NCI-H2029 (cell line): ENCODE results near the gene DNAAF2.

Source experiments
- DNase-seq: peaks from one replicate; lab custom pipeline; 2025; lab: John Stamatoyannopoulos, UW

Gene DNAAF2

DNA sequence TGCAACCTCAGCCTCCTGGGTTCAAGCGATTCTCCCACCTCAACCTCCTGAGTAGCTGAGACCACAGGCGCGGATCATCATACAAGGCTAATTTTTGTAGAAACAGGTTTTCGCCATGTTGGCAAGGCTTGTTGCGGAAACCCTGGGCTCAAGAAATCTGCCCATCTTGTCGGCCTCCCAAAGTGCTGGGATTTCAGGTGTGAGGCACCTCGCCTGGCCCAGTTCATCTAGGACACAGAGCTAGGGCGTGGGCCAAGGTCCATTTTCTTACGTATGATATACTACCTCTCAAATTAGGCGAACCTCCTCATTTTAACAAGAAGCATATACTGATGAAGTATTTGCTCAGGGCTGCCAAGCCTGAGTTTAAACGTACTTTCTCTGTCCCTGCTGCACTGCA, 51.0 kb downstream of the DNAAF2 start:
- no peak for DNase-seq

DNA sequence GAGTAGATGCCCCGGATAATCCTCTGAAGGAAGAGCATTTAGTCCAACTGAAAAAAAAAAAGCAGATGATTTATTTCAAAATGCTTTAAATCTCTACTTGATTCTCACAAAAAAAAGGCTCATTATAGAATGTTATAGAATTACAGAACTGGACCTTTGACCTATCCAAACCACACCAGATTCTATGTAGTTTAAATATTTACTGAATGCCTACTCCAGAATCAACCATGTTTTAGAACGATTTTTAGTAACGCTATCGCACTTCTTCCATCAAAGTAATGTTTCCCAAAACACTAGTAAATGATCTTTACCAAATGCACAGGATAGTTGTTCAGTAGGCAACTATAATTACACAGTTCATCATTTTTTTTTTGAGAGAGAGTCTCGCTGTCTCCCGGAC, 51.4 kb downstream of the DNAAF2 start:
- no peak for DNase-seq

DNA sequence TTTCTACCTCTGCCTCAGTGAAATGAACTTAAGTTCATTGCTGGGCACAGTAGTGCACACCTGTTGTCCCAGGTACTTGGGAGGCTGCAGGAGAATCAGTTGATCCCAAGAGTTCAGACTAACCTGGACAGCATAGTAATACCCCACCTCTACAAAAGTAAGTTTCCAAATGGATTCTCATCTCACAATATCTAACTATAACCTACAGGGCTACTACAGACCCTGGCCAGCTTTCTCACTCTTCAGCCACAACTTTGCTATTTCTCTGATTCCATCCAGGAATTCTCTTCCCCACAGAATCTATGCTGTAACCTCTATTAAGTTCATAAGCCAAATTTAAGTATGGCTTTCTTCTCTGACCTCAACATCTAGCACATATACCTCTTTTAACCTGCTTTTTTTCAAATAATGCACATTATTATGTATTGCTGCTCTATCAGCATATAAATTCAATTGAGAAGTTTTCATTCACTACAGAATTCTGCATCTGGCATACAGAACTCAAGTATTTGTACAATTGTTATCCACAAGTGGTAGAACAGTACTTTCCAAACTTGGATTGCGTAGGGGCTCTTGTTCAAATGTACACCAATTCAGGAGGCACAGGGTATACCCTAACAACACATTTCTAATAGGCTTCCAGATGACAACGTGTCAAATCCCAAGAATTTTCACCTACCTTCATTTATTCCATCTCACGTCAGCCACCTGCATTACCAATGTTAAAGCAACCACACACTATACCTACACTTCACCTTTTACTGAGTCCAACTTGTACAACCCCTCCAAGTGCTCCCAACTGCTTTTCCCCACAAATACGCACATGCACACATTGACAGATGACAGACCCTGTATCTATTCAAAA, 52.7 kb downstream of the DNAAF2 start:
- DNase-seq = no peak

DNA sequence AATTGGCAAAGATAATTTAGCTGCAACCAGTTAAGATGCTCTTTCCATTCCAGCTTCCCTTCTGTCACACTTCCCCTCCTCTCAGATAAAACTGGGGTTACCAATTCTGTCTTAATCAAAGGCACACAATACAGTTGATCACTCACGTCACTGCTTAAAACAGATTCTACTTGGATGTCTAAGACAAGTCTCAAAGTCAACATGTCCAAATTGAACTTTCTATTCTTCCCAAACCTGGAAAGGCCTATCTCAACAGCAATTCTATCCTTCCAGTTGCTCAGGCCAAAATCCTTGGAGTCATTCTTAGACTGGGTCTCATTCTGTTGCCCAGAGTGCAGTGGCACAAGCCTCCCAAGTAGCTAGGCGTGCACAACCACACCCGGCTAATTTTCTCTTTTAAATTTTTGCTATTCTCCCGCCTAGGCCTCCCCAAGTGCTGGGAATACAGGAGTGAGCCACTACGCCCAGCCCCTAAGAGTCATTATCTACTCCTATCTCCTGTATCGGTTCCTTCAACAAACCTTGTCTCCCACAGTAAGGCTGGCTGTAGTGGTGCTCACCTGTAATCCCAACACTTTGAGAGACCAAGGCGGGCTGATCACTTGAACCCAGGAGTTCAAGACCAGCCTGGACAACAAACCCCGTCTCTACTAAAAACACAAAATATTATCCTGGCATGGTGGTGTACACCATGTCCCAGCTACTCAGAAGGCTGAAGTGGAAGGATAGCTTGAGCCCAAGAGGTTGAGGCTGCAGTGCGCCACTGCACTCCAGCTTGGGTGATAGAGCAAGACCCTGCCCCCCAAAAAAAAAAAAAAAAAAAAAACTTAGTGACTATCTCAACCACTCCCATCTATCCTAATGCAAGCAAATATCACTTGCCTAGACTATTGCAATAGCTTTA, 53.6 kb downstream of the DNAAF2 start:
- DNase-seq = no peak

DNA sequence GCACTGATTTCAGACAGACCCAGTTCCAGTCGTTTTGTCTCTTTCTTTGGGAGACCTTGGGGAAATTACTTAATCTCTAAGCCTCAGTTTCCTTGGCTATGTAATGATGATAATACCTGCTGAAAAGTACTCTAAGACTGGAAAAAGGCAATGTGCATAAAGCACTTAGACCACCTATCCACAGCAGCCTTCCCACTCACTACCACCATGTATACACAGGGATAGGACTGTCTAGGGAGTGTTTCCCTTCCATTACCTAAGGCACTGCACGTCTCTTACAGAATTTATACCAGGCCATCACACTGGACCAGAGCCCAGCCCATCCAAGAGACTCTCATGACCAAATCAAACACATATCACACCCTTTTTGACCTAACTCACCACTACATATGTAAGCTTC, 55.2 kb downstream of the DNAAF2 start:
- no peak for DNase-seq

DNA sequence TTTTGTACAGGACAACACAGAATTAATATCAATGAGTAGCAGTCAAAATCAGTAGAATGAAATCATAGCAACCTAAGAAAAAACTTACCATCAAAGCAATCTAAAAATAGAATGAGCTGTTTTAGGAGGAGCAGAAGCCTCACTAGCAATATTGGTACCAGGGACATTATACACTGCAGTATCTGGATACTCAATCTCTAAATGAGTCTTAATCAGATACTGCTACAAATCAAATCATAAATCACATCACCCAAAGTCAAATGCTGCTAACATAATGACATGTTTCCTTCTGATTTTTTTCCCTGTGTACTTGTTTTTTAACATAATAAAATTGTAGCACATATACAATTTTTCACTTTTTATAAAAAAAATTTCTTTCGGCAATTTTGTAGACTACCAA, 56.9 kb downstream of the DNAAF2 start:
- DNase-seq = no peak
